Stimulated activated CD8-positive, alpha-beta memory T cell treated with anti-CD3 and anti-CD28 coated beads, Interleukin-4, amount 100 ng/mL, for 1 hour (primary cell): ENCODE results near the gene CDH4.

Experiments
- DNase-seq, 2 donors: peaks; one replicate each; pipeline ENCODE4 v3.0.0-alpha.2; 2020; ENCODE audit warnings: low read depth in 2 of 2, low spot score in 1 of 2

The CDH4 gene

GRCh38 chr20:61514805-61515505 lies 262.9 kb downstream of the CDH4 start:
- DNase-seq = no peak

- DNase-seq = no peak
Observed at GRCh38 chr20:61515922-61516321, 263.9 kb downstream of the CDH4 start.

GRCh38 chr20:61516346-61517208 lies 264.5 kb downstream of the CDH4 start:
- no peak for DNase-seq

DNA sequence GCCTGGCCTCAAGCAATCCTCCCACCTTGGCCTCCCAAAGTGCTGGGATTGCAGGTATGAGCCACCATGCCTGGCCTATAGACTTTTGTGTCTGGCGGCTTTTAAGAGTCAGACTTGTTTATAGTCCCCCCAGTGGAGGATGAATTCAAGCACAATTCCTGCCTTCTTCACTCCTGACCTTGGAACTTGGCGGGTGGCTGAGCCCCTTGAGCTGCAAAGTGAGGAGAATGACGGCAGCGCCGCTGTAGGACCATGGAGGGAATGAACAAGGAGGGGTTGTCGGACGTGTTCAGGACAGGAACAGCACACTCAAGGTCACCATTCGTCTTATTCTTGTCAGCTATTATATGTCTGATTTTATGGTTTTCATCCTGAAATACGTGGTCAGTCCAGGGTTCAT lies 265.4 kb downstream of the CDH4 start:
- DNase-seq = no peak

DNA sequence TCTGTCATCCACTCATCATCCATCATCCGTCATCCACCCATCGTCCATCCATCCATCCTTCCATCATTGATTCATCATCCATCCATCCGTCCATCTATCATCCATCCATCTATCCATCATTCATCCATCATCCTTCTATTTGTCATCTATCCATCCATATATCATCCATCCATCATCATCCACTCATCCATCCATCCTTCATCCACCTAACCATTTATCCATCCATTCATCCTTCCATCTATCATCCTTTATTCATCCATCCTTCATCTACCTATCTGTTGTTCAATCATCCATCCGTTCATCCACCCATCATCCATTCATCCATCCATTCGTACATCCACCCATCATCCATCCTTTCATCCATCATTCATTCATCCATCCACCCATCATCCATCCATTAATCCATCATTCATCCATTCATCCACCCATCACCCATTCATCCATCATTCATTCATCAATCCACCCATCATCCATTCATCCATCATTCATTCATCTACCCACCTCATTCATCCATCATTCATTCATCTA lies 266.4 kb downstream of the CDH4 start:
- DNase-seq = no peak

GRCh38 chr20:61519488-61519887 lies 267.4 kb downstream of the CDH4 start:
- DNase-seq = no peak

- no peak for DNase-seq
Observed at GRCh38 chr20:61520076-61520892, 268.2 kb downstream of the CDH4 start.

- DNase-seq = no peak
Observed at GRCh38 chr20:61520893-61521460, 268.9 kb downstream of the CDH4 start.

DNA sequence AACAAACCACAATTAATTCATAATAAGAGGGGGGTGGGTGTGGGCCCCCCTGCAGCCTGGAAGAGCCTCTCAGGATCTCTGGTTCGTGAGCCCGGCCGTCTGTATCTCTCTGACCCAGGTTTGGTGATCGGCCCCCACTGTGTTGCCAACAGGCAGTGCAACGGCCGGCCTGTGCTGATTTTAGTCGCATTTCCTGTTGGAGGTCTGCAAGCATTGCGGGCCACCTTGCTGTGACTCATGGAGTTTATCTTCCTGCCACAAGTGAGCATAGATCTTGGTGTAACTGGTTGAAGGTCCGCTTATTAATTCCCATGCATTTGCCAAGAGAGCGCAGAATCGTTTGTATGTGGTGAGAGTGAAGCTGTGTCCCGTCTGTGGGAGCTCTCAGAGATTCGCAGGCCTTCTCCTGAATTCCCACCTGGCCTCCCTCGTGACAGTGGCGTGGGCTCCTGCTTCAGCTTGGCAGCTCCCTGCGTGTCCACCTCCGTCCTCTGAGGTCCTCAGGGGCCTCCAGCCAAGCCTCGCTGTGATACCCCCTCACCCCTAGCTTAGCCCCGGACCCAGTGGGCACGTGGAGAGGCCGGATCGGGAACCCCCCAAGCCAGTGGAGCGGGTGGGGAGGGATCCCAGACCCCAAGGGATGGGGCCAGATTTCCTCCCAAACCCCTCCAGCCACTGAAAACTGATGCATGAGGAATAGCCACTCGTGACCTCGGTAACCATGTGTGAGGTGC lies 269.8 kb downstream of the CDH4 start:
- no peak for DNase-seq

DNA sequence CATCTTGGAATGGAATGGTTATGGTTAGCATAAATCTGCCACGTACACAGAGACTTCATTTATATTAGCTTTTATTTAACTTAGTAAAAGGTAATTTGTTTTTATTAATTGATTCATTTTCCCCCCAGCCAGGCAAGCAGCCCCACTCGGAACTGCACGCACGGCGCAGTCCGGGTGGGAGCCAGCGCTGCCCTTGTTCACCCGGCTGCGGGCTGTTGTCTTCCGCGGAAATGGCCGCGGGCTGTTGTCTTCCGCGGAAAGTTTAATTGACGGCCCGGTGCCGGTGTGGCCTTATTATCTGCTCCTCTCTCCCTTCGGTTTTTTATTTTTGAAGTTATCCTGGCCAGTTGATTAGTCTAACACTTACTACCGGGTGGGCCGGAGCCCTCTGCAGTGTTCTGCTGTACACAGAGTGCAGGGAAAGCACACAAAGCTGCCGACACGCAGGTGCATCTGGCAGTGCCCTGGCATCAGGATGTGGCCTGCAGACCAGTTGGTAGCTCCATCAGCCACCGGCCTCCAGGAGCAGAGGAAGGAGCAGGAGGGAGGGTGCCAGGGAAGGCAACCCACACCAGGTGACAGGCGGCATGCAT lies 270.5 kb downstream of the CDH4 start:
- DNase-seq = no peak

- DNase-seq = no peak
Observed at GRCh38 chr20:61523145-61523544, 271.1 kb downstream of the CDH4 start.

DNA sequence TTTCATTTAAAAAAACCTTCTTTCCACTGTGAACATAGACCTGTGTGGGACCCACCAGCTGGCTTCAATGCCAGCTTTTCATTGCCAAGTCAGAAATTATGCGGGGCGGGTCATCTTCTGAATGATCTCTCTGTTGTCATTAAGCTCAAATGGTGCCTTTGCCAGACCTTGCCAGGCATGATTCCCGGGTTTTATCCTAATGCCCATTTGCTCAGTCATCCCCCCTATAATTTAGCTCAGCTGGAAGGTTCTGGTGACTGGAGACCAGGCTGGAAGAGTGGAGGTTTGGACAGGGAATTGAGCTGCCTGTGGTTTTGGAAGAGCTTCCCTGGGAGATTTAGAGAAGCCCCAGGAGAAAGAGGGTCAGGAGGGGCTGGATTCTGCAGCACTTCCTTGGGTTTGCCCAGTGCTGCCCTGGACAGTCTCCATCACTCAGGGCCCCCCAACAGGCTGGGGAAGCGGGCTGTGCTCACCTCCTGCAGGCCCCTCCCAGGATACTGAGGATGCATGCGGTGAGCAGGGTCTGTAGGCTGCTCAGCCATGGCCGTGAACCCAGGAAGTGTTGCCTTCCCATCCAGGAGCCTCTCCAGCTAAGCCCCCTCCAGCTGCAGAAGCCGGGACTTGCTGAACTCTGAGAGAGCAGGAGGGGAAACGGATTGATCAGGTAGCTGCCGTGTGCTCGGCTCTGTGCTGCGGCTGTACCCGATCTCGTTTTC lies 273.0 kb downstream of the CDH4 start:
- DNase-seq = no peak

- DNase-seq = no peak
Observed at GRCh38 chr20:61525781-61526431, 273.8 kb downstream of the CDH4 start.

DNA sequence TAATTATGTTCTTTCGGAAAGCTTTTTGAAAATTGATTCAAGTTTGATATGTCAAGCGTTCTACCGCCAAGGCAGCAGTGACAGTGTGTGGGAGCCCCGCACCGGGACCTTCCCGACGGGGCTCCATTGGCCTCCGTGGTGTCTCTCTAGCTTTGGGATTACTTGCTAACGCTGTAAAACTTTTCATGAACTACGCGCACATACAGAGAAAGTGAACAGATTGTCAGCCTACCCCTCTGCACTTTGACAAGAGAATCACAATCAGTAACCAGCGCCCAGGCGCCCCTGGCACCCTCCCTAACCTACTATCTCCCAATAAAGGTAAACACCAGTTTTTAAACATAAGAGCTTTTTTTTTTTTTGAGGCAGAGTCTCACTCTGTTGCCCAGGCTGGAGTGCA lies 274.8 kb downstream of the CDH4 start:
- DNase-seq = no peak

- DNase-seq = no peak
Observed at GRCh38 chr20:61527626-61528025, 275.6 kb downstream of the CDH4 start.

- no peak for DNase-seq
Observed at GRCh38 chr20:61528591-61528990, 276.5 kb downstream of the CDH4 start.

GRCh38 chr20:61529354-61529753 lies 277.3 kb downstream of the CDH4 start:
- DNase-seq = no peak

DNA sequence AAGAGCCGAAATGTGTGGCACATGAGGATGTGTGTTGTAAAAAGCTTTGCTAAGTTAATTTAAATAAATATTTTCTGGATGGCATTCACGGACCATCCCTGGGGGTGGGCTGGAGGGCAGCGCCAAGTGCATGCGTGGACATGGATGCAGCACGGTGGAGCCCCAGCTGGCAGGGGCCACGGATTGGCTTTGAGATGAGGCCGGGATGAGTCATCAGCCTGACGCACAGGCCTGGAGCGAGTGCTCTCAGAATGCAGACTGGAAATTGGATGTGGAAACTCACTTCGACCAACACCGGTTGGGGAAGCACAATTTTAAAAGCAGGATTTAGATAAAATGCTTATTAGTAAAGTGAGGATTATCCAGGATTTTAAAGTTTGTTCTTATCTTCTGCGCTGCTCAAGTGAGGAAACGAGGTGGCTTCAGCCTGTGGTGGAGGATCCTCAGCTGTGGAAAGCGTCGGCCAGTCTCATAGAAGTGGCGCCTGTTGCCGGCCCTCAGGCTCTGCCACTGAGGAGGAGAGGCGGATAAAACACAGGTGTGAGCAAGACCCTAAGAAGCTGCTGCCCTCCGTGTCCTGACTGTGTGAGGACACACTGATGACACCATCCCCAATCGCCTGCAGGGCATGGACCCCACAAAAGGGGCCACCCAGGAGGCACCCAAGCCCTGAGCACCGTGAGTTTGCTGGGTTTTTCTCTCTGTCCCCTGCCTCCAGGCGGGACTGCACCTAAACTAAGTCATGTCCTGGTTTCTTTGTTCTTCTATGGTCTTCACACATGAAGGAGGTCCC lies 279.7 kb downstream of the CDH4 start:
- no peak for DNase-seq
